Measurements from ENCODE around the gene NECTIN1.

GRCh38 chr11:119691701-119692539 is 37.1 kb downstream of the NECTIN1 start:
- TF ChIP-seq EZH2phosphoT487 (IDR thresholded peaks at IDR 0.05; ENCODE audit: insufficient read depth, low read depth) = no peak
- TF ChIP-seq EZH2 (IDR thresholded peaks at IDR 0.05; ENCODE audit: insufficient read depth, poor library complexity, severe bottlenecking) = no peak
